Heart left ventricle (tissue), 16 donors: Measurements from ENCODE around the gene IAH1. TPM values are rescaled to one million over a fixed set of nuclear protein-coding genes. Genes with fewer than 3 reads are reported as not detected.

Source experiments
- ATAC-seq, 4 donors: fragments of 200-7000 bp; cut with Tn5 transposase; one replicate each; pipeline ENCODE4 v1.9.1; 2020 to 2022; ENCODE audit warnings: moderate library complexity in 4 of 4, mild to moderate bottlenecking in 3 of 4, moderate number of reproducible peaks in 1 of 4
- DNase-seq, 5 donors: peaks; one replicate each; pipeline ENCODE4 v3.0.0-alpha.2; 2020
- H3K27ac ChIP-seq, 12 donors: fragments of 200-600 bp; sonication (generic) in 4 of 12; one replicate each; pipeline versions ENCODE4 v1.5.0 to v1.8.0; 2016 to 2022; ENCODE audit warnings: mild to moderate bottlenecking in 2 of 12
- H3K27me3 ChIP-seq, 9 donors: fragments of 200-600 bp; sonication (generic) in 2 of 9; one replicate each; pipeline versions ENCODE4 v1.5.1 to v1.8.0; 2016 to 2022; ENCODE audit warnings: mild to moderate bottlenecking in 3 of 9
- H3K36me3 ChIP-seq, 9 donors: fragments of 200-600 bp; sonication (generic) in 2 of 9; one replicate each; pipeline versions ENCODE4 v1.5.0 to v1.8.0; 2018 to 2022; ENCODE audit warnings: mild to moderate bottlenecking in 2 of 9
- H3K4me1 ChIP-seq, 12 donors: fragments of 200-600 bp; sonication (generic) in 4 of 12; one replicate each; pipeline versions ENCODE4 v1.5.0 to v1.8.0; 2016 to 2022; ENCODE audit warnings: mild to moderate bottlenecking in 3 of 12
- H3K4me3 ChIP-seq, 12 donors: fragments of 200-600 bp; sonication (generic) in 4 of 12; one replicate each; pipeline versions ENCODE4 v1.5.0 to v1.8.0; 2017 to 2022; ENCODE audit warnings: mild to moderate bottlenecking in 9 of 12, moderate library complexity in 4 of 12
- H3K9me3 ChIP-seq, 12 donors: fragments of 200-600 bp; sonication (generic) in 4 of 12; one replicate each; pipeline versions ENCODE4 v1.5.0 to v1.8.0; 2016 to 2022; ENCODE audit warnings: mild to moderate bottlenecking in 1 of 12
- CTCF ChIP-seq, 12 donors: fragments of 200-600 bp; sonication (generic) in 4 of 12; IDR thresholded peaks; one replicate each; pipeline versions ENCODE4 v1.5.0 to v1.8.0; 2018 to 2022; ENCODE audit warnings: antibody characterized with exemption in 12 of 12, mild to moderate bottlenecking in 5 of 12
- POLR2A ChIP-seq, 2 donors: fragments of 450-650 bp; IDR thresholded peaks; one replicate each; pipeline ENCODE4 v1.6.1; 2017; ENCODE audit warnings: antibody characterized with exemption in 2 of 2, mild to moderate bottlenecking in 2 of 2, moderate library complexity in 2 of 2
- WGBS, 4 donors: extraction: QIAGEN DNeasy Blood & Tissue Kit in 2 of 4; methylation state at CpG; one replicate each; pipeline versions ENCODE4 v1.1.5 to v1.1.7; 2013 to 2018; 5-methylcytosine and 5-hydroxymethylcytosine counted together
- intact Hi-C, 10 donors: fragments of 100-400 bp; cut with DNase I; formaldehyde crosslinking; loops; one replicate each; pipeline versions ENCODE4 v1.11.1 to v1.14.2; 2022
- polyA plus RNA-seq, 2 donors: library from polyadenylated mRNA; stranded (reverse); fragments of 200-250 nt; gene quantifications; one replicate each; pipeline ENCODE4 v1.2.3, GENCODE V29; 2013
- total RNA-seq, 9 donors: library from RNA; depleted of rRNA in 2 of 9; stranded (reverse); fragments of >200 nt in 2 of 9; fragmentation: NEBNext Ultra II Directional in 3 of 9; extraction: Animal tissue kit (Norgen Biotek cat#: 25700) in 3 of 9; gene quantifications; one replicate each; pipeline versions ENCODE4 v1.1.0 to v1.2.4, GENCODE V29; 2016 to 2023
- donor health status: ischemic (EF 13 %, LVEDD 7.1; RV severe dilation, severe dysfunction).
- donor health status: healthy with polysubstance abuse.
- donor health status: DM: no; HTN: yes; CAD: no.
- donor health status: DM: no; HTN: no; CAD: no.
- donor health status: ischemic (EF 25% LVEDD 6.9; RV normal size, moderate dysfunction).
- donor health status: ischemic (EF 25% LVEDD 5.7; RV mildly dilated, moderate dysfunction).
- donor health status: healthy.
- donor health status: DM: yes; HTN: yes; CAD: no.
- donor health status: ischemic (EF 35%, LVEDD 5.7; RV mildly dilated, moderate dysfunction).
- donor health status: nonischemic (EF 11% LVEDD 7.7; RV severe dilation, severe dysfunction).
- donor health status: DM: yes; HTN: yes; CAD: no.
- donor health status: PGD.
- donor health status: ischemic (EF 29% LVEDD 5.4; RV normal size, mild dysfunction).
- donor health status: nonischemic (EF 23%, LVEDD 6.1; RV moderate dilation, normal function).

Gene IAH1
- total and polyA plus RNA-seq, 11 donors: 51.6 to 124 (median 78.0) TPM

- Histone ChIP-seq H3K27ac (no peak overlapping the region), H3K4me1 (no peaks in the 10 kb centered on the region), H3K4me3 (no peak overlapping the region), H3K36me3 (peaks cover 5 to 100% (median 100%) of the 10 kb centered on the region in 9 donors), H3K27me3 (no peaks in the 10 kb centered on the region), H3K9me3 (no peaks in the 10 kb centered on the region)
- ATAC-seq (no peak), DNase-seq (no peak)
- TF ChIP-seq CTCF (IDR thresholded peaks at IDR 0.05) (no peak), POLR2A (IDR thresholded peaks at IDR 0.05) (no peak)
- intact Hi-C loops: no loop called here
- WGBS, 4 donors: 91 to 100% (median 100%) methylated on average over 1 of the region's 1 CpG
Observed at GRCh38 chr2:9488583-9489547, 14.5 kb downstream of the IAH1 start.

GRCh38 chr2:9490789-9491188 is 16.4 kb downstream of the IAH1 start:
- 89 to 97% (median 91%) methylated on average over 2 of the region's 2 CpGs for WGBS, 4 donors
- H3K4me1 ChIP-seq: no peaks in the 10 kb centered on the region
- intact Hi-C loops: loop anchor here in 1 of 10 donors (5.0 kb wide), 1 partner anchor 37 kb away; no protein-coding TSS in a partner anchor
- H3K4me3 ChIP-seq: no peak overlapping the region
- H3K36me3 ChIP-seq: peaks cover 5 to 100% (median 100%) of the 10 kb centered on the region in 9 donors
- TF ChIP-seq CTCF (IDR thresholded peaks at IDR 0.05) (no peak), POLR2A (IDR thresholded peaks at IDR 0.05) (no peak)
- DNase-seq (no peak), ATAC-seq (no peak)
- no peaks in the 10 kb centered on the region for H3K27me3 ChIP-seq
- no peak overlapping the region for H3K27ac ChIP-seq
- H3K9me3 ChIP-seq: no peaks in the 10 kb centered on the region

GRCh38 chr2:9492927-9493326 is 18.6 kb downstream of the IAH1 start:
- no peak for DNase-seq
- whole genome bisulfite sequencing, 4 donors: 26 to 48% (median 37%) methylated on average over 2 of the region's 2 CpGs
- TF ChIP-seq POLR2A (IDR thresholded peaks at IDR 0.05) (no peak), CTCF (IDR thresholded peaks at IDR 0.05) (no peak)
- H3K4me1 ChIP-seq: peaks cover 0 to 4% (median 0%) of the 10 kb centered on the region in 12 donors
- intact Hi-C loops: loop anchor here in 1 of 10 donors (5.0 kb wide), 1 partner anchor 34 kb away; no protein-coding TSS in a partner anchor
- H3K9me3 ChIP-seq: no peaks in the 10 kb centered on the region
- no peak overlapping the region for H3K27ac ChIP-seq
- no peaks in the 10 kb centered on the region for H3K27me3 ChIP-seq
- peaks cover 5 to 100% (median 98%) of the 10 kb centered on the region in 9 donors for H3K36me3 ChIP-seq
- peak in 2 of 4 donors; percentile 27 to 42 for ATAC-seq
- H3K4me3 ChIP-seq: no peak overlapping the region

- TF ChIP-seq CTCF (IDR thresholded peaks at IDR 0.05): no peak
- TF ChIP-seq POLR2A (IDR thresholded peaks at IDR 0.05): no peak
- WGBS, 4 donors: 70 to 87% (median 81%) methylated on average over 3 of the region's 3 CpGs
- Histone ChIP-seq H3K27ac (no peak overlapping the region), H3K27me3 (no peaks in the 10 kb centered on the region), H3K36me3 (peaks cover 5 to 100% (median 95%) of the 10 kb centered on the region in 9 donors), H3K4me3 (no peak overlapping the region), H3K4me1 (peaks cover 0 to 8% (median 1%) of the 10 kb centered on the region in 12 donors), H3K9me3 (no peaks in the 10 kb centered on the region)
- ATAC-seq: no peak
- DNase-seq: no peak
- intact Hi-C loops: loop anchor here in 1 of 10 donors (5.0 kb wide), 1 partner anchor 34 kb away; no protein-coding TSS in a partner anchor
Observed at GRCh38 chr2:9493478-9493877, 19.1 kb downstream of the IAH1 start.
